GM18909 (cell line): ENCODE data around the gene LRRC74B.
"Not testable (repeated sequence)": the region's sequence is repeated elsewhere in the genome, so short reads cannot be mapped to it uniquely, and the experiment has no call there.

ENCODE experiments used
- ATAC-seq: cut with Tn5 transposase; IDR thresholded peaks from one replicate; pipeline ENCODE4 v1.9.1; 2021; ENCODE audit warnings: mild to moderate bottlenecking; ENCODE audit not compliant: unreplicated experiment, poor library complexity

The LRRC74B gene

DNA sequence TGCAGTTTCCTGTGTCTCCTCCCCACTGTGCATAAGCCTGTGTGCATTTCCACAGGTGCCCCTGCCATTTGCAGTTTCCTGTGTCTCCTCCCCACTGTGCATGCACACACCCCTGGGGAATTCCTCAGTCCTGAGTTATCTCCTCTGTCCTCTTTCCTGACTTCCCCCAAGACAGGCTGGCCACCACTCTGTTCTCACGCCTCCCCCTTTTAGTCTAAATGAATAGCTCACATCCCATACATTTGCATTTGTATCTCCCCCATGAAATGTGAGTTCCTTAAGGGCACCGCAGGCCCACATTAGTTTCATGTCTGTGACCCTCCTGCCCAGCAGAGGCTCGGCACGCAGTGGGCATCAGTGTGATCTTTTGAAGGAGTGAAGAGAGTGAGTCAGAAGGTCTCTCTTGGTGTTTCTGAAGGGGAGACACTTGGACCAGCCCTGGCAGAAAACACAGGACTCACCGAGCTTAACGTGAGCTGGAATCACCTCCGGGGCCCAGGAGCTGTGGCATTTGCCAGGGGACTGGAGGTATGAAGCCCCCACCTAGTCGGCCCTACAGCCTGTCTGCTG lies 6.2 kb downstream of the LRRC74B start:
- no peak for ATAC-seq

DNA sequence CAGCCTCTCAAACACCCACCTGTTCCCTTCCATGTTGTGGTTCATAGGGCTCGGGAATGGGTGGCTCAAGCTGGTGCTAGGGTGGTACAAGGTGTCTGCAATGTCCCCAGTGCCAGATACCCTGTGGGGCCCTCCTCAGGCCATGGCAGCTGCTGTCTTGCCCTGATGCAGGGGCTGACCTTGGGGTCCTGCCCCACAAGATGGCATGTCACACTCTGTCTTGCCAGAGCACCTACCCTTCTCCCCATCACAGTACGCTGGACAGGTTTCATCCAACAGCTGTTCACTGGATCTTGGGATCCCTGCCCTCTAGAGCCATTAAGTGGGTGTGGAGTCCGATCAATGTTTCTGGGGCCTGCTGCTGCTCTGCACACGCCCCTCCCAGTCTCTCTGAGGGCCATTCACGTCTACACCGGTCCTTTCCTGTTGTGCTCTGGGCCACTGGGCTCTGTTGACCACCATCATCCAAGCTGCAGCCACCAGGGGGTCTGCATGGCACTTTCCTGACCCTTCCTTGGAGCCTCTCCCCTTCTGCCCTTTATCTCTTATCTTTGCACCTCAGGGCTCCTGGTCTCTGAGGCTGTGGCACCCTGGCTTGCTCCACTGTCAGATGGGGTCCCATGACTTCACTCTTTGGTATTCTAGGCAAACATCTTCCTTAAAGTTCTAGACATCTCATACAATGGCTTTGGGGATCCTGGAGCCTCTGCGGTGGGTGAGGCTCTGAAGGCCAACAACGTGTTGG lies 7.1 kb downstream of the LRRC74B start:
- ATAC-seq: no peak

DNA sequence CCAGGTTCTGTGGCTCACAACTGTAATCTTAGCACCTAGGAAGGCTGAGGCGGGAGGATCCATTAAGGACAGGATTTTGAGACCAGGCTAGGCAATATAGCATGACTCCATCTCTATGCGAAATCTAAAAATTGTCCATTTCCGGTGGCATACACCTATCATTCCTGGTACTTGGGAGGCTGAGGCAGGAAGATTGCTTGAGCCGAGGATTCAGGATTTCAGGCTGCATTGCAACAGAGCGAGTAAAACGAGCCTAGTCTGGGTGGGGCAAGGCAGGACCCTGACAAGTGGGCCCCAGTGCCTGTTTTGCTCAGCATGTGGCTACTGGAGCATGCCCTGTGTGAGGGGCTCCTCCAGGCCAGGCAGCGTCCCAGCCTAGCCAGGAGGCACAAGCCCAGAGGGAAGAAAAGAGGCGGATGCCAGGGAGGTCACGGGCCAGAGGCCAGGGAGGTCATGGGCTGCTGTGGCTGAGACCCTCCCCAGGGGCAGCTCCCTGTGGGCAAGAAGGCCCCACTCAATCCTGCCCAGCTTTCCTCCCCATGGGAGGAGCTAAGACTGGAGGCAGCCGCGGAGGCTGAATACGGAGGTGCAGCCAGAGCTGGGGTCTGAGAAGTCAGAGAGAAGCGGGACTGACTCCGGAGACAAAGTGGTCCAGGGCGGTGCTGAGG lies 8.4 kb downstream of the LRRC74B start:
- no peak for ATAC-seq

DNA sequence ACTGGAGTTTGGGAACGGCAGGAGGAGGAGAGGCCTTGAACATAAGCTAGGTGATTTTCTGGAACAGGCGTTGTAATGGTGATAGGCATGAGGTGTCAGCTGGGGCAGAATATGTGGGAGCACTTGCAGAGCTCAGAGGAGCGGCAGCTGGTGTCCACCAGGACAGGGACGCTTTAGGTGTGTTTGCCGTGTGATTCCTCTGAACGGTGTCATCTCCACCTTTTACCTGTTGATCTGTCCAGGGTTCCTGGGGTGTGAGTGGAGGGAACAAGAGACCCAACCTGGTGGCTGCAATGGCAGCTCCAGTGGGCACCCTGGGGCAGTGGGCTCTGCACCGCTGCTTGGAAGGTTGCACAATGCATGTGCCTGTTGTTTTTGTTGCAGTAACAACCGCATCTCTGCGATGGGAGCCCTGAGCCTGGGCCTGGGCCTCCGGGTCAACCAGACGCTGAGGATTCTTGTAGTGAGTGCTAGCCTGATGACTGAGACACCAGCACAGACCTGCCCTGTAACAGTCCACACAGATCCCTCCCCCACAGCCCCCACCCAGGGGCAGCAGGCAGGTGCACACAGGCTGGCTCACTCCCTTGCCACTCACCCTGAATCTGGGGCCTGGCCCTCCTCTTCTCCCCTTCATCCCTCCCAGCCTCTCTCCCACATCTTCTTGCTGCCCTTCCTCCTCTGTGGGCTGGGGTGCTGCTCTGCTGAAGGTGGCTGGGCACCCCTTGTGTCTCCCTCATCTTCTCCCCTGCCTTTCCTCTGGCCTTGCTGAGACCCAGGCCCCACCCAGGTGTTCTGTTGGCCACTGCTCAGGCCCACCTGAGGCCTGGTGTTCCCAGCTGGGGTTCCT lies 9.2 kb downstream of the LRRC74B start:
- ATAC-seq: no peak

DNA sequence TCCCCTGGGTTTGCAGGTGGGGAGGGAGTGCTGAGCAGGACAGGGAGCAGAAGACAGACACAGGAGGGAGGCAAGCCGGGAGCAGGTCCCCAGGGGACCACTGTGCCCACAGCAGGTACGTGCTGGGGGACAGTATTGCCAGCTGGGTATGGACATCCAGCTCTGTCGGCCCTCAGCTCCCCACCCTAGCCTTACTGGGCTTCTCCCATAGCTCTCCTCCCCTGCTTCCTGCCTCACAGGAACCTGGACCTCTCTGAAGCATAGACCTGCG lies 9.8 kb downstream of the LRRC74B start:
- ATAC-seq: no peak

DNA sequence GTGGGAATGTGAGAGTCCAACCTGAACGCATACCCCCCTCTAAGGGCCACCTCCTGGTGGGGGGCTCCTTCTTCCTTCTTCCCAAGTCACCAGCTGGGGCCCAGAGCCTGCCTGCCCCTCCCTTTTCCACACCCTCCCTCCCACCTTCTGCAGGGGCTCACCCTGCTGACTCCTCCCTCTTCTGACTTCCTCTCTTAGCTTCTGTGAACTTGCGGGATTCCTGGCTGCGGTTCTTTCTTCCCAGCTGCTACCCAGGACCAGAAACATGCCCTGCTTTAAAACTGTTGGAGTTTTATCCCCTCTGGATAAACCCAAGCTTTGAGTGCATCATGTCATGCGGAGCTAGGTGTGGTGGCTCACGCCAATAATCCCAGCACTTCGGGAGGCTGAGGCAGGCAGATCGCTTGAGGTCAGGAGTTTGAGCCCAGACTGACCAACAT lies 10.2 kb downstream of the LRRC74B start:
- no peak for ATAC-seq

DNA sequence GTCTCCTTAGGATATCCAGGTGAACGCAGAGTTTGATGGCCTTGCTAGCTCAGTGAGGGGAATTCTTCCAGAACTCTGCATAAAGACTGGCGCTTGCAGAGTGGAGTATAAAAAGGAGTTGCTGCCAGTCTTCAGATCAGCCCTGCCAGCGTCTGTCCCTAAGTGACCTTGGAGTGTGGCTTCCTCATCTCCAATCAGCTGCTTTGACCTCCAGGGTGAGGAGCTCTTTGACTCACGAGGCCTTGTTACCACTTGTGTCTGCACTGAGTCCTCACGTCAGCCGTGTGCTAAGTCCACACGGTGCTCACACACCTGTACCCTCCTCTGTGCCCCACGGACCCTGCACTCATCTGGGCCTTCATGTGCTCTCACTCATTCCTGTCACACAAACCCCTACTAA lies 14.6 kb downstream of the LRRC74B start:
- not testable (repeated sequence) for ATAC-seq

DNA sequence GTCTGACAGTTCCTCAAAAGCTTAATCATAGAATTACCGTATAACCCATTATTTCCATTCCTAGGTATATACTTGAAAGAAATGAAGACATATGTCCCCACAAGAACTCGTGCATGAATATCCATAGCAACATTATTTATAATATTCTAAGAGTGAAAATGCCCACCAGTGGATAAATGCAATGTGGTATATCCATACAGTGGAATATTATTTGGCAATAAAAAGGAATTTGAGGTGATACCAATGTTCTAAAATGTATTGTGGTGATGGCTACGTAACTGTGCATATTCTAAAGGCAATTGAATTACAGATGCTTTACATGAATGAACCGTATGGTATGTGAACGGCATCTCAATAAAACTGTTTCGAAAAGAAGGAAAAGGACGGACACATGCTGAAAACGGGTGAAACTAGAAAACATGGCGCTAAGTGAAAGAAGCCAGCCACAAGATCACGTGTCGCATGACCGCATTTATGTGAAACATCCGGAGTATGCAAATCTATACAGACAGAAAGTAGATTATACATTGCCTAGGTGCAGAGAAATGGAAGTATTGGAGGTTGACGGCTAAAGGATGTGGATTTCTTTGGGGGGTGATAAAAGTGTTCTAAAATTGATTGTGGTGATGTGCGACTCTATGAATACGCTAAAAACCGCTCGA lies 16.0 kb downstream of the LRRC74B start:
- ATAC-seq: not testable (repeated sequence)

DNA sequence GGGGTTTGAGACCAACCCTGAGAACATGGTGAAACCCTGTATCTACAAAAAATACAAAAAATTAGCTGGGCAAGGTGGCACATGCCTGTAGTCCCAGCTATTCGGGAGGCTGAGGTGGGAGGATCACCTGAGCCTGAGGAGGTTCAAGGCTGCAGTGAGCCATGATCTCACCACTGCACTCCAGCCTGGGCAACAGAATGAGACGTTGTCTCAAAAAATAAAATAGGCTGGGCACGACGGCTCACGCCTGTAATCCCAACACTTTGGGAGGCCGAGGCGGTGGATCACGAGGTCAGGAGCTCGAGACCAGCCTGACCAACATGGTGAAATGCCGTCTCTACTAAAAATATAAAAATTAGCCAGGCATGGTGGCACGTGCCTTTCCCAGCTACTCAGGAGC lies 18.7 kb downstream of the LRRC74B start:
- ATAC-seq: not testable (repeated sequence)

DNA sequence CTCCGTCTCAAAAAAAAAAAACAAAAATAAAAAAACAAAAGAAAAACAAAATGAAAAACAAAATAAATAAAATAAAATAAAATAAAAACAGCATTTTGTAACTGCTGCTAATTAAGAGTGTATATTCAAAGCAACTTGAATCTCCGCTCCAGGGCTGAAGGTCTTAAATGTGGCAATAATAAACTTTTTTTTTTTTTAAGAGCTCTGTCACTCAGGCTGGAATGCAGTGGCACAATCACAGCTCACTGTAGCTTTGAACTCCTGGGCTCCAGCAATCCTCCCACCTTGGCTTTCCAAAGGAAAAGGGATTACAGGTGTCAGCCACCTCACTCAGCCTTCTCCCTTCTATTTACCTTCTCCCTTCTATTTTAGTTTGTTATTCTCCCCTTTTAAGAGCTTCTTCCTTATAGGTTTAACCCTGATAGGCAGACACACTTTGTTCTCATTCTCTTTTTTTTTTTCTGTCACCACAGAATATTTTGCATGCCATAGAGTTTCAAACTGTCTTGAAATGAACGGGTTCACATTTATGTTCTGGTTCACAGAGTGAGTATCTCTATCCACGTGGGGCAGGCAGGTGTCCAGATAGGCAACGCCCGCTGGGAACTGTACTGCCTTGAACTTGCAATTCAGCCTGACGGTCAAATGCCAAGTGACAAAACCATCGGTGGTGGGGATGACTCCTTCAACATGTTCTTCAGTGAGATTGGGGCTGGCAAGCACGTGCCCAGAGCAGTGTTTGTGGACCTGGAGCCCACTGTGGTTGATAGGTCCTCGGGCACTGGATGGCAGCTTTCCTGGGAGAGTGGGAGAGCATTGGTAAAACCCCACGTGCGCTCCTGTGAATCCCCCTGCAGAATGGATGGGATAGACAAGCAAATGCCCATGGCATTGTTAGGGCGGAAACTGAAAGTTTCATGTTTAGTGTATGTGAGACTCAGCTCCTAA lies 19.4 kb downstream of the LRRC74B start:
- no peak for ATAC-seq

DNA sequence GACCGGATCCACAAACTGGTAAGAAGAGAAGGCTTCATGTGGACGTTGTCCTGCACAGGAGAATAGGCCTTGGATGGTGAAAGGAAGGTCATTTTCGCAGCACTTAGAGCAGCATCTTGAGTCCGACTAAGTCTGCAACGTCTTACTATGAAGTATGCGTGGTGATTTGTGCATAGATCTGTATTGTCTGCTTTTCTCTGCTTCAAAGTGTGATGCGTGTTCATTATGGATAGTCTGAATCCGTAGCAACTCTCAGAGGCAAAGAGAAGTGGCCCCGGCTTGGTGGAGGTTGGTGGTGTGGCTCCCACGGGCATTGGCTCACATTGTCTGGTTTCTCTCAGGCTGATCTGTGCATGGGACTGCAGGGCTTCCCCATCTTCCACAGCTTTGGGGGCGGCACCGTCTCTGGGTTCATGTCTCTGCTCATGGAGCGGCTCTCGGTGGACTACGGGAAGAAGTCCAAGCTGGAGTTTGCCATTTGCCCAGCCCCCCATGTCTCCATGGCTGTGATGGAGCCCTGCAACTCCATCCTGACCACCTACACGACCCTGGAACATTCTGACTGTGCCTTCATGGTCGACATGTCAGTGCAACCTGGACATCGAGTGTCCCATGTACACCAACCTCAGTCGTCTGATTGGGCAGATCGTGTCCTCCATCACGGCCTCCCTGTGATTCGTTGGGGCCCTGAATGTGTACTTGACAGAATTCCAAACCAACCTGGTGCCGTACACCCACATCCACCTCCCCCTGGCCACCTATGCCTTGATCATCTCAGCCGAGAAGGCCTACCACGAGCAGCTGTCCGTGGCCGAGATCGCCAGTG lies 21.5 kb downstream of the LRRC74B start:
- ATAC-seq: no peak

DNA sequence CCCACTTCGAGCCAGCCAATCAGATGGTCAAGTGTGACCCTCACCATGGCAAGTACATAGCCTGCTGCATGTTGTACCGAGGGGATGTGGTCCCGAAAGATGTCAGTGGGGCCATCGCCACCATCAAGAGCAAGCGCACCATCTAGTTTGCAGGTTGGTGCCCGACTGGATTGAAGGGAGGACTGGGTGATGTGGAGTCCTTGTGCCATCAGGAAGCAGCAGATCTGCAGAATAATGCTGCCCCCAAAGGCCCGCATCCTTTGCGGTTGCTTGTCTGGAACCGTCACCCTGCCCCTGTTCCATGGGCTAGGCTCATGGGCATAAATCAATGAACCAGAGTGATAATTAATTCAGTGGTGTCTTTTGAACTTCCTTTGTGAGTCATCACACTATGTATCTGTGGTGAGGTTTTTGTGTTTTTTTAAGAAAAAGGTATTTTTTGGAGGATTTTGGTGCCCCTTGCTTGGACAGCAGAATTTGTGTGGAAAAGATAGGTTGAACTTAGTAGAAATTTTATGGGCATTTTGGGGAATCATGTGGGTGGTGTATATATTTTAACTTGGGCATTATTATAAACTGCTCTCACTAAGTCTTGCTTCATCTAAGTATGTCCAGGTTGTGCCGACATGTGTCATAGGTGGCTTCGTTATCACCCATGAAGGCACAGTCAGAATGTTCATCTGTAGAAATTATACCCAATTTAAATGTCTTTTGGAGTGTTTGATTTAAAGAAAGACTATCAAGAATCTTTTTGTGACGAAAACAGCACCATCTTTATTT lies 22.3 kb downstream of the LRRC74B start:
- no peak for ATAC-seq

DNA sequence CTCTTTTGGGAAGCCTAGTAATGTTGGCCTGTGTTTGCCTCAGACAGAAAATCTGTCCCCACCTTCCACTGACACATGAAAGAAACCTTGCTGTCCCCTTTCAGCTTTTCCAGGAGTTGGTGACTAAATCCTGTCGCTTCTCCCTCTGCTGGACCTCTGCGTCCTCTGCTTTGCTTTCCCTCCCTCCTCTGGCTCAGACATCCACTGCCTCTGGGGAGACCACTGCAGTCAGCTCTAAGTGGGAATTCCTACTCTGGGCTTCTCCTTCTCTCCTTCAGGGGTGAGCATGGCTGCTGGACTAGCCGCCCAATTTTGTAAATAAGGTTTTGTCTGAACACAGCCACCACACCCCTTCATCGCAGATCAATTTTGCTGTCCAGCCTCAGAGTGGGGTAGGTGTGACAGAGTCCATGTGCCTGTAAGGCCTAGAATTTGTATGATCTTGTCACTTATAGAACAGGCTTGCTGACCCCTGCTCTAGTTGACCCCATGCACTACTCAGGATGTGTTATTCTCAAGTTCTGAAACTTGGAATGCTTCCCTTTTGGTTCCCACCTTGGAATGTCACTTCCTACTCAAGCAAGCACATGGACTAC lies 23.0 kb downstream of the LRRC74B start:
- no peak for ATAC-seq

DNA sequence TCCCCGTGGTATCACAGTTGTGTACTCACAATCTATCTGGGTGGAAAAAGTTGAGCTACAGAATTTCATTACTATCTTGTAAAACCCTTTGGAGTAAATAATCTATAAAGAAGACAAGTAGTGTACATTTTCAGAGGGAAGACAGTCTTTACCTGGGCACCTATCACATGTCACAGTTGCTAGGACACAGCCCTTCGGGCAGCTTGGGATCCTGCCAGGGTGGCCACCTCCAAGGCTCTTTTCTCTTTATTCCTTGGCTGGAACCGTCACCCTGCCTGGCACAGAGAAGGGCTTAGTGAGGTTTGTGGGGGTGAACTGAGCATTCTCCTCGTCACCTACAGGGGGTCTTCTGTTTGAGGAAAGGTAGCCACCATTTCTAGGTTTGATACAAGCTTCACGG lies 23.6 kb downstream of the LRRC74B start:
- ATAC-seq: no peak

DNA sequence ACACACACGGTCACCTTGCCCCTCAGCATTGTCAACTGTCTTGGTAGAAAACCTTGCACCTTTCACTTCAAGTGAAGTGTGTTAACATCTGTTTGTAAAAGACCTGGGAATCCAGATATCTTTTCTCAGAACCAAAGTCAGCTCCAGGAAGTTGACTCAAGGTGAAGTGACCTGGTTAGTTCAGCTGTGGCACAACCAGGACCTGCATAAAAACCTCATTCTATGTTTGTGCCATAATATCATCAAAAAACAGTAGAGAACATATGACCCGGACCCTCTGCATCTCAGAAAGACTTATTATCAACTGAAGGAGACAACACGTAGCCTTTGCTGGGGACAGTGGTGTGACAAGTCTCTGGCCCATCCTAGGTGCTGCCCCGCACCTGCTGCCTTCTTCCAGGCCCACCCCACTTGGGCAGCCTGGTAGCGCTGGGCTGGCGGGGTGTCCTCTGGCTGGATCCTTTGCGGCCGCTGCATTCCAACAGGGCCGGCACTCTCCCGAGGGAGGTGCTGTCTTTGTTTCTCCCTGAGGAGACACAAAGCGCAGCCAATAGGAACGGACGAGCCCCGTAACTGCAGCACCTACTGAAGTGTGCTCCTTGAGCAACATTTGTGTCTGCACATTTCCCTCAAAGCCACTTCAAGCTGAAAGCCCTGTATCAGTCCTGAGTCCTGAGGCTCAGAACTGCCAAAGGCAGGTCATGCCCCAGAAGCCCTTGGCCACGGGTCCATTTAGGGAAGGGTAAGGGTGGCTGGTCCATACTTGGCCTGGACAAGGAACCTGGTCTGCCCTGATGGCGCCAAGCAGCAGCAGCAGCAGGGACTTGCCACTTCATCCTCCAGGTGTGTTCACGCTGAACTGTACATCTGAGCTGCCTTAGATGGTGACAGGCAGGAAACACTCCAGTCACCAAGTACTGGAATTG lies 25.2 kb downstream of the LRRC74B start:
- ATAC-seq: no peak

DNA sequence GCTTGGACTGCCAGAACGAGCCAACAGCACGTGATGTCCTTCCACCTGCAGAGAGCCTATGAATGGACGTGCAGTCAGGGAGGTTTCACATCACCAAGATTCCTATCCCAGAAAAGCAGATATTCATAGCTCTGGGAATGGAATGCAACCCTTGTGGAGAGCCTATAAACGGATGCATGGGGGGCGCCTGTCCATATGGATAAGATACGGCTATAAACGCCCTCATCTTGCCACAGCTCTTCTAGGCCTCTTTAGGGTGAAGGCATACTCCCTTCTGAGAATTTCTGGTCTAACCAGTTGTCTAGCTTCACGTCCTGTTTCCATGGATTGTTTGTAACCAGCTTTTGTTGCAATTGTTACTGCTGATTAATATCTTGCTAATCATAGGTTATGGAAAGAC lies 26.1 kb downstream of the LRRC74B start:
- not testable (repeated sequence) for ATAC-seq
